ENCODE data around the gene TNRC18. TPM values are rescaled to one million over a fixed set of nuclear protein-coding genes. Genes with fewer than 3 reads are reported as not detected.

Gene TNRC18
- total and polyA plus RNA-seq, 2 experiments from 2014 or later, result 3.7 to 51.8 TPM

DNA sequence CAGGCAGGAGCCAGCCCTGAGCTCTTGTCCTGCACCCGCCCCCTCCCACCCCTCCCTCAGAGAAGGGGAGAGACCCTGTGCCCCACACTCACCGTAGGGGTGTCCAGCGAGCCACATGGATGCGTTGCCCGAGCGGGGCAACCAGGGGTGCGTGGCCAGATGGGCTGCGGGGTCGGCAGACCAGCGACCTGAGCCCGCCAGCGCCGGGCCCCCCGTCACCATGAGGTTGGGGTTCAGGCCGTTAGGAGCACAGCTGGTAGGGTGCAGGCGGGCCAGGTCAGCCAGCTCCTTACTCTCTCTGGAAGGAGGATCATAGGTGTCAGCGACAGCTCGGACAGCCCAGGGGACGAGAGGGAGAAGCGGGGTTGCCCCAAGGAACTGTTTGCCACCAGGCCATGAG is 46.4 kb downstream of the TNRC18 start:
- no peaks in the 10 kb centered on the region; the same call in 1 of the 2 replicates for H3K36me3 ChIP-seq (ENCODE audit: low read depth)
- no peaks in the 10 kb centered on the region for H3K9me3 ChIP-seq (ENCODE audit: low read depth)
- peaks cover 22% of the 10 kb centered on the region for H4K20me1 ChIP-seq (ENCODE audit: insufficient read depth)
- no peak overlapping the region for H3K4me2 ChIP-seq (ENCODE audit: unreplicated experiment)
- no peaks in the 10 kb centered on the region for H3K9me2 ChIP-seq (ENCODE audit: insufficient read depth)
- no peak overlapping the region for H2AFZ ChIP-seq
- 90 to 92% methylated on average over 19 to 20 of the region's 20 CpGs for WGBS, 2 experiments (ENCODE audit: low coverage in 1 of 2, low lambda C conversion rate in 2 of 2, missing lambda C conversion rate in 2 of 2)
- 0 out of 2 replicates have a peak, but pooled peaks cover 3% of the 10 kb centered on the region for H3K4me1 ChIP-seq (ENCODE audit: insufficient read depth)
- H3K79me2 ChIP-seq (ENCODE audit: insufficient read depth), result peaks cover 99% of the 10 kb centered on the region
- TF ChIP-seq EZH2 (IDR thresholded peaks at IDR 0.05; ENCODE audit: insufficient read depth, poor library complexity, severe bottlenecking) (no peak), EZH2phosphoT487 (IDR thresholded peaks at IDR 0.05; ENCODE audit: insufficient read depth, low read depth) (no peak)
- H3K27ac ChIP-seq, result no peak overlapping the region
- no peaks in the 10 kb centered on the region for H3F3A ChIP-seq (ENCODE audit: insufficient read depth)
- DNase-seq, result no peak
- in situ Hi-C loops (cut with MboI), result no loop called here
- H3K9ac ChIP-seq, result no peak overlapping the region
- no peak overlapping the region for H3K4me3 ChIP-seq
- no peaks in the 10 kb centered on the region for H3K27me3 ChIP-seq (replicated peaks; ENCODE audit: insufficient read depth)

DNA sequence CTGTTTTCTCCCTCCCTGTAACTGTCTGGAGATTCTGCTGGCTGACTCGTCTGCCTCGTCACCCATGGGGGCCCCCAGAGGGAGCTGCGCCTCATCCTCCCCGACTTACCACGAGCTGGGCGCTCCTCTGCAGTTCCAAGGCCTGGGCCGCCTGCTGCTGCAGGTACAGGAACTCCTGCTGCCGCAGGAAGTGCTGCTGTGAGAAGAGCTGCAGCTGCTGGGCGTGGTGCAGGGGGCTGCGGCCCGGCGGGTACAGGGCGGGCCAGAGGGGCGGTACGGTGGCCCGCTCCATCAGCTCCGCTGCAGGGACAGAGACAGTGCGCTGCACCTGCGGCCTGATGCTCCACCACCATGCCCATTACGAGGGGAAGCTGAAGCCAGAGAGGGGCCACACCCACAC is 47.7 kb downstream of the TNRC18 start:
- no peaks in the 10 kb centered on the region; the same call in 1 of the 2 replicates for H3K36me3 ChIP-seq (ENCODE audit: low read depth)
- no peaks in the 10 kb centered on the region for H3K9me3 ChIP-seq (ENCODE audit: low read depth)
- no peak overlapping the region for H3K4me2 ChIP-seq (ENCODE audit: unreplicated experiment)
- H3F3A ChIP-seq (ENCODE audit: insufficient read depth), result no peaks in the 10 kb centered on the region
- no peak overlapping the region for H3K4me3 ChIP-seq
- in situ Hi-C loops (cut with MboI), result no loop called here
- no peaks in the 10 kb centered on the region for H3K4me1 ChIP-seq (ENCODE audit: insufficient read depth)
- no peak for TF ChIP-seq EZH2phosphoT487 (IDR thresholded peaks at IDR 0.05; ENCODE audit: insufficient read depth, low read depth)
- TF ChIP-seq EZH2 (IDR thresholded peaks at IDR 0.05; ENCODE audit: insufficient read depth, poor library complexity, severe bottlenecking), result no peak
- no peak for DNase-seq
- H2AFZ ChIP-seq, result no peak overlapping the region
- H3K9me2 ChIP-seq (ENCODE audit: insufficient read depth), result no peaks in the 10 kb centered on the region
- no peaks in the 10 kb centered on the region for H3K27me3 ChIP-seq (replicated peaks; ENCODE audit: insufficient read depth)
- 87 to 90% methylated on average over 16 to 20 of the region's 20 CpGs for WGBS, 2 experiments (ENCODE audit: low coverage in 1 of 2, low lambda C conversion rate in 2 of 2, missing lambda C conversion rate in 2 of 2)
- no peak overlapping the region for H3K9ac ChIP-seq
- peaks cover 17% of the 10 kb centered on the region; the same call in 1 of the 2 replicates for H4K20me1 ChIP-seq (ENCODE audit: insufficient read depth)
- H3K27ac ChIP-seq, result no peak overlapping the region
- peaks cover 97% of the 10 kb centered on the region for H3K79me2 ChIP-seq (ENCODE audit: insufficient read depth)

DNA sequence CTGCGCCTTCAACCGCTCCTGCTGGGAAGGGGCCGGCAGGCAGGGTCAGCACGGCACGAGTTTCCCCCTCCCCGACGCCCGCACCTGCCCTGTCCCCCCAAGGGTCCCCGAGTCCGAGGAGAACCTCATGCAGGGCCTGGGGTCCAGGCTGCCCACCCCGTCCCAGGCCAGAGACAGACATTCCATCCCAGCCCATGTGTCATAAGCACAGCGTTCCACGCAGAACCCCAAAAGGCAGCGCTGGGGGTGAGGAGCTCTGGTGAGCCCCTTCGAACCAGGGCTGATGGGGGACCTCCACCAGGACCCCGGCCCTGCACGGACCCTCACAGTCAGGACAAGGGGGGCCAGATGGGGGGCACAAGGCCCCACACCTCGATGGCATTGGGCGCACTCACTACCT is 49.2 kb downstream of the TNRC18 start:
- Histone ChIP-seq H3K4me1 (ENCODE audit: insufficient read depth) (no peaks in the 10 kb centered on the region), H3K4me2 (ENCODE audit: unreplicated experiment) (no peak overlapping the region), H3K27me3 (replicated peaks; ENCODE audit: insufficient read depth) (no peaks in the 10 kb centered on the region), H3K36me3 (ENCODE audit: low read depth) (peaks cover 9% of the 10 kb centered on the region; the same call in 1 of the 2 replicates), H3K9me3 (ENCODE audit: low read depth) (no peaks in the 10 kb centered on the region), H3F3A (ENCODE audit: insufficient read depth) (no peaks in the 10 kb centered on the region), H3K79me2 (ENCODE audit: insufficient read depth) (peaks cover 97% of the 10 kb centered on the region), H3K9ac (no peak overlapping the region), H3K4me3 (no peak overlapping the region), H3K27ac (no peak overlapping the region), H3K9me2 (ENCODE audit: insufficient read depth) (no peaks in the 10 kb centered on the region), H2AFZ (no peak overlapping the region), H4K20me1 (ENCODE audit: insufficient read depth) (peaks cover 6% of the 10 kb centered on the region; the same call in 1 of the 2 replicates)
- TF ChIP-seq EZH2phosphoT487 (IDR thresholded peaks at IDR 0.05; ENCODE audit: insufficient read depth, low read depth) (no peak), EZH2 (IDR thresholded peaks at IDR 0.05; ENCODE audit: insufficient read depth, poor library complexity, severe bottlenecking) (no peak)
- in situ Hi-C loops (cut with MboI), result no loop called here
- DNase-seq, result no peak
- 91 to 96% methylated on average over 7 to 19 of the region's 19 CpGs for WGBS, 2 experiments (ENCODE audit: low coverage in 1 of 2, low lambda C conversion rate in 2 of 2, missing lambda C conversion rate in 2 of 2)

DNA sequence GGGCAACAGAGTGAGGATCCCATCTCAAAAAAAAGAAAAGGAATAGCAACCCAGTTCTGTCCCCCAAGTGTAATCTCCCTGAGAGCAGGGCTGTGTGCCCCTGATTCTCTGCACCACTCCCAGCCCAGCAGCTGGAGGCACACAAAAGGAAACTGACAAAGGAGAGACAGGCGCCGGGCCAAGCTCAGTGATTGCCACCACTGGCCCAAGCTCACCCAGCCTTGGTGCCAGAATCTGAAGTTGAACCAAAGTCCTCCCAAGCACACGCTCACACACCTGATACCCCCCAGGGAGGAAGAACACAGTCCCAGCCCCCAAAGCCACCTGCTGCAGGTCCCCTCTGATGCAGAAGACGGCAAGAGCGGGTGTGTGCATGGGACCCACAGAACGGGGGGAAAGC is 50.3 kb downstream of the TNRC18 start:
- H3K79me2 ChIP-seq (ENCODE audit: insufficient read depth), result peaks cover 97% of the 10 kb centered on the region
- no peaks in the 10 kb centered on the region for H3K9me3 ChIP-seq (ENCODE audit: low read depth)
- peaks cover 3% of the 10 kb centered on the region; the same call in 1 of the 2 replicates for H4K20me1 ChIP-seq (ENCODE audit: insufficient read depth)
- in situ Hi-C loops (cut with MboI), result no loop called here
- no peaks in the 10 kb centered on the region for H3K9me2 ChIP-seq (ENCODE audit: insufficient read depth)
- no peak for TF ChIP-seq EZH2 (IDR thresholded peaks at IDR 0.05; ENCODE audit: insufficient read depth, poor library complexity, severe bottlenecking)
- TF ChIP-seq EZH2phosphoT487 (IDR thresholded peaks at IDR 0.05; ENCODE audit: insufficient read depth, low read depth), result no peak
- H3K4me1 ChIP-seq (ENCODE audit: insufficient read depth), result no peaks in the 10 kb centered on the region
- H3K4me3 ChIP-seq, result no peak overlapping the region
- no peaks in the 10 kb centered on the region for H3K27me3 ChIP-seq (replicated peaks; ENCODE audit: insufficient read depth)
- H3K9ac ChIP-seq, result no peak overlapping the region
- no peak for DNase-seq
- H3F3A ChIP-seq (ENCODE audit: insufficient read depth), result no peaks in the 10 kb centered on the region
- no peak overlapping the region for H3K27ac ChIP-seq
- H2AFZ ChIP-seq, result no peak overlapping the region
- H3K36me3 ChIP-seq (ENCODE audit: low read depth), result peaks cover 9% of the 10 kb centered on the region; the same call in 1 of the 2 replicates
- 82 to 91% methylated on average over 6 of the region's 6 CpGs for WGBS, 2 experiments (ENCODE audit: low coverage in 1 of 2, low lambda C conversion rate in 2 of 2, missing lambda C conversion rate in 2 of 2)
- no peak overlapping the region for H3K4me2 ChIP-seq (ENCODE audit: unreplicated experiment)

Data from GM23248 (cell line).